Sigmoid colon (tissue), 7 donors: ENCODE measurements around the gene ACTA2. TPM values are rescaled to one million over a fixed set of nuclear protein-coding genes. Genes with fewer than 3 reads are reported as not detected.
A peak's percentile ranks its signal among the peaks of the same experiment; 100 is the strongest.

Experiments used
- DNase-seq: peaks from one replicate; pipeline ENCODE4 v3.0.0-alpha.2; 2019
- H3K27ac ChIP-seq, 4 donors: fragments of 200-600 bp; sonication (generic); one replicate each; pipeline ENCODE4 v1.5.1; 2016 to 2019; ENCODE audit warnings: mild to moderate bottlenecking in 1 of 4
- H3K27me3 ChIP-seq, 3 donors: fragments of 200-600 bp; sonication (generic); one replicate each; pipeline ENCODE4 v1.5.1; 2019; ENCODE audit warnings: mild to moderate bottlenecking in 1 of 3
- H3K36me3 ChIP-seq, 4 donors: fragments of 200-600 bp; sonication (generic); one replicate each; pipeline ENCODE4 v1.5.1; 2016 to 2019
- H3K4me1 ChIP-seq, 4 donors: fragments of 200-600 bp; sonication (generic); one replicate each; pipeline ENCODE4 v1.5.1; 2017 to 2019
- H3K4me3 ChIP-seq, 4 donors: fragments of 200-600 bp; sonication (generic); one replicate each; pipeline ENCODE4 v1.5.1; 2017 to 2019; ENCODE audit warnings: mild to moderate bottlenecking in 2 of 4, moderate library complexity in 1 of 4
- H3K9me3 ChIP-seq, 4 donors: fragments of 200-600 bp in 3 of 4; sonication (generic) in 3 of 4; one replicate each; pipeline versions ENCODE4 v1.5.1 to v1.6.1; 2013 to 2019
- CTCF ChIP-seq, 4 experiments: fragments of 450-650 bp in 3 of 4; fragments of 200-600 bp in 1 of 4; IDR thresholded peaks; one replicate each; pipeline ENCODE4 v1.5.1; 2016 to 2019; ENCODE audit warnings: antibody characterized with exemption in 4 of 4, mild to moderate bottlenecking in 3 of 4, moderate library complexity in 2 of 4
- EP300 ChIP-seq, 4 donors: sonication (generic); formaldehyde crosslinking; IDR thresholded peaks; one replicate each; pipeline ENCODE4 v1.6.1; 2017; ENCODE audit warnings: antibody characterized with exemption in 4 of 4
- POLR2A ChIP-seq, 2 donors: fragments of 450-650 bp; IDR thresholded peaks; one replicate each; pipeline ENCODE4 v1.6.1; 2016; ENCODE audit warnings: antibody characterized with exemption in 2 of 2, mild to moderate bottlenecking in 2 of 2, moderate library complexity in 2 of 2
- POLR2AphosphoS5 ChIP-seq, 4 donors: sonication (generic); formaldehyde crosslinking; IDR thresholded peaks; one replicate each; pipeline ENCODE4 v1.6.1; 2017; ENCODE audit warnings: antibody characterized with exemption in 4 of 4
- WGBS, 2 donors: extraction: QIAGEN DNeasy Blood & Tissue Kit; methylation state at CpG; one replicate each; pipeline ENCODE4 v1.1.7; 2013; 5-methylcytosine and 5-hydroxymethylcytosine counted together
- intact Hi-C: fragments of 100-400 bp; cut with DNase I; formaldehyde crosslinking; loops from one replicate; pipeline ENCODE4 v1.15.1; 2023
- polyA plus RNA-seq, 3 donors: library from polyadenylated mRNA; stranded (reverse); fragments of 200-250 nt; gene quantifications; one replicate each; pipeline ENCODE4 v1.2.3, GENCODE V29; 2013
- total RNA-seq, 4 donors: library from RNA; depleted of rRNA; stranded (reverse); fragments of >200 nt; gene quantifications; one replicate each; pipeline ENCODE4 v1.1.0, GENCODE V29; 2016
- donor health status: healthy with polysubstance abuse.
- donor health status: Bipolar disorder and iron deficiency.
- donor health status: healthy.

Gene ACTA2
- total and polyA plus RNA-seq, 7 donors = 43.7 to 5,444 (median 2,072) TPM

- WGBS, 2 donors = 31 to 67% methylated on average over 7 of the region's 7 CpGs
- peak overlapping the region in 1 of 4 donors; percentile 23 for H3K27ac ChIP-seq
- intact Hi-C loops = no loop called here
- H3K9me3 ChIP-seq = no peaks in the 10 kb centered on the region
- no peaks in the 10 kb centered on the region for H3K36me3 ChIP-seq
- TF ChIP-seq EP300 (IDR thresholded peaks at IDR 0.05) (no peak), CTCF (IDR thresholded peaks at IDR 0.05) (no peak), POLR2A (IDR thresholded peaks at IDR 0.05) (no peak), POLR2AphosphoS5 (IDR thresholded peaks at IDR 0.05) (no peak)
- no peaks in the 10 kb centered on the region for H3K27me3 ChIP-seq
- no peak overlapping the region for H3K4me3 ChIP-seq
- peaks cover 0 to 30% (median 14%) of the 10 kb centered on the region in 4 donors for H3K4me1 ChIP-seq
- DNase-seq = no peak
Measured at GRCh38 chr10:88995156-88995876, 42.7 kb upstream of the ACTA2 start.

DNA sequence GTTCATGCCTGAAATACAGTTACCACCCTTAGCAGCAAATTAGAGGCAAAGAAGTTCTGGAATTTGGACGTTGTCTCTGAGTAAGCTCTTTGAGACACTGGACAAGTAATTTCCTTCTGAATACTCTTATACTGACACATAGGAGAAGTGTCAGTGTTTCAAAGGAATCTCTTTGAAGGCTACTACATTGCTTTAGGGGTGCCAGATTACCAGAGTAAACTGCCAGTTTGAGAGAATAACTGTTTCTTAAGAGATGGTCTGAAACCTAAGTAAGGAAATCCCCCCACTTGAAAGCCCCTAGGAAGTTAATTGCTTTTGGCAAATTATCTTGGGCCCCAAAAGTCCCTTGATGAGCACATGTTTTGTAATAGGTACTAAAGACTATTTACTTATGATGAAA lies 41.4 kb upstream of the ACTA2 start:
- no peaks in the 10 kb centered on the region for H3K27me3 ChIP-seq
- no peak for TF ChIP-seq CTCF (IDR thresholded peaks at IDR 0.05)
- TF ChIP-seq POLR2A (IDR thresholded peaks at IDR 0.05) = no peak
- no peak for TF ChIP-seq EP300 (IDR thresholded peaks at IDR 0.05)
- no peak for TF ChIP-seq POLR2AphosphoS5 (IDR thresholded peaks at IDR 0.05)
- 19 to 52% methylated on average over 1 of the region's 1 CpG for WGBS, 2 donors
- no peaks in the 10 kb centered on the region for H3K36me3 ChIP-seq
- H3K27ac ChIP-seq = peak overlapping the region in 3 of 4 donors; percentile 22 to 98 (median 95)
- DNase-seq = no peak
- peak overlapping the region in 2 of 4 donors; percentile 72 to 88 for H3K4me3 ChIP-seq
- intact Hi-C loops = loop anchor here (5.0 kb wide), 1 partner anchor 157 kb away; no protein-coding TSS in a partner anchor
- peaks cover 0 to 41% (median 24%) of the 10 kb centered on the region in 4 donors for H3K4me1 ChIP-seq
- no peaks in the 10 kb centered on the region for H3K9me3 ChIP-seq

DNA sequence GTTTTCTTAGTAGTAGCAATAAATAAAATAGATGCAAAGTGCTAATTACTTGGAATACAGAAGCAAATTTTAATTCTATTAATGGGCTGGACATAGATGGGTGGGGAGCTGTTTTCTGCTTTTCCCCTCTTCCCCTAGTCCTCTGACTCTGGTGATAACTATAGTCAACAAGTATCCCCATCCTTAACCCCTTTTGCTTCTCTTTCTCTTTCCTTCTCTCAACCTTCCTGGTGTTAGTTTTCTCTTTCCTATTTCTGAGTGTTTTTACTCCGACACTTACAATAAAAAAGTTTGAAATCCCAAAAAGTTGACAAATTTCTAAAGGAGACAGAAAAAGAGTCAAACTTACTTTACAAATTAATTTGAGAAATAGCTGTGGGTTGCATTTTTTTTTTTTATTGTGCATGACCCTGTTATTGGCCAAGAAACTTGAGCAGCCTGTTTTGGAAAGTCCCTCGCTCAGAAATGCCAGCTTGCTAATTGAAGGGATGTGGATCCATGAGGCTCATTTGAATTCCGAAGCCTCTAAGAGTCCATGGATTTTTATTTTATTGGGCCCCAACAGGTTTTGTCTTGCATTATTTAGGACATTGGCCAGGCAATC lies 40.5 kb upstream of the ACTA2 start:
- WGBS, 2 donors = 37 to 39% methylated on average over 3 of the region's 3 CpGs
- H3K4me1 ChIP-seq = peaks cover 0 to 47% (median 24%) of the 10 kb centered on the region in 4 donors

DNA sequence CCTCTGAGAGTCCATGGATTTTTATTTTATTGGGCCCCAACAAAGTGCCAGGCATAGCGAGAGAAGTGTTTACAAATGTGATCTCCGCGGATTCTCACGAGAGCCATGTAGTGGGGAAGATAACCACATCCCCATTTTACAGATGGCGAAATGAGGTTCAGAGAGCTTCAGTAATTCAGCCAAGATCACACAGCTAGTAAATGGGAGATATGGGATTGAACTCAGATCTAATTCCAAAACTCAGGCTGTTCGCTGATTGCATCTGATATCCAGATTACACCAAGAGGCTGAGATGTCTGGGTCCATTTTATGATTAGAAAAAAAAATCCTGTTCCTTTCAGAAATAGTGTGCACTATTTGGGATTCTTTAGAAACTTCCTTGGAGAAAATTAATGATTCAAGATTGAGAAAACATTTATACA lies 39.3 kb upstream of the ACTA2 start:
- H3K4me1 ChIP-seq = peaks cover 0 to 55% (median 24%) of the 10 kb centered on the region in 4 donors
- TF ChIP-seq EP300 (IDR thresholded peaks at IDR 0.05) (no peak), CTCF (IDR thresholded peaks at IDR 0.05) (no peak), POLR2AphosphoS5 (IDR thresholded peaks at IDR 0.05) (no peak), POLR2A (IDR thresholded peaks at IDR 0.05) (no peak)
- H3K4me3 ChIP-seq = peak overlapping the region; percentile 72 to 88 (median 78)
- H3K27ac ChIP-seq = peak overlapping the region; percentile 87 to 98 (median 93)
- H3K36me3 ChIP-seq = no peaks in the 10 kb centered on the region
- 2 to 13% methylated on average over 6 of the region's 6 CpGs for WGBS, 2 donors
- intact Hi-C loops = loop anchor here (5.0 kb wide), 1 partner anchor 155 kb away; no protein-coding TSS in a partner anchor
- H3K27me3 ChIP-seq = no peaks in the 10 kb centered on the region
- H3K9me3 ChIP-seq = no peaks in the 10 kb centered on the region
- no peak for DNase-seq

More for the DNA sequence above, 40.5 kb upstream of the ACTA2 start:
- no peak for TF ChIP-seq CTCF (IDR thresholded peaks at IDR 0.05)
- TF ChIP-seq EP300 (IDR thresholded peaks at IDR 0.05) = no peak
- TF ChIP-seq POLR2AphosphoS5 (IDR thresholded peaks at IDR 0.05) = no peak
- TF ChIP-seq POLR2A (IDR thresholded peaks at IDR 0.05) = no peak
- DNase-seq = no peak
- no peaks in the 10 kb centered on the region for H3K27me3 ChIP-seq
- peak overlapping the region; percentile 87 to 98 (median 93) for H3K27ac ChIP-seq
- intact Hi-C loops = loop anchor here (5.0 kb wide), 1 partner anchor 156 kb away; no protein-coding TSS in a partner anchor
- H3K9me3 ChIP-seq = no peaks in the 10 kb centered on the region
- H3K36me3 ChIP-seq = no peaks in the 10 kb centered on the region
- H3K4me3 ChIP-seq = peak overlapping the region; percentile 9 to 88 (median 72)
